ENCODE results near the gene AAK1. TPM values are rescaled to one million over a fixed set of nuclear protein-coding genes. Genes with fewer than 3 reads are reported as not detected.

AAK1 gene
- total and polyA plus RNA-seq, 10 of the 15 experiments (the other 5 are each of a cell fraction or from before 2014, with no cell fraction given), result 2.9 to 41.4 (median 17.5) TPM

DNA sequence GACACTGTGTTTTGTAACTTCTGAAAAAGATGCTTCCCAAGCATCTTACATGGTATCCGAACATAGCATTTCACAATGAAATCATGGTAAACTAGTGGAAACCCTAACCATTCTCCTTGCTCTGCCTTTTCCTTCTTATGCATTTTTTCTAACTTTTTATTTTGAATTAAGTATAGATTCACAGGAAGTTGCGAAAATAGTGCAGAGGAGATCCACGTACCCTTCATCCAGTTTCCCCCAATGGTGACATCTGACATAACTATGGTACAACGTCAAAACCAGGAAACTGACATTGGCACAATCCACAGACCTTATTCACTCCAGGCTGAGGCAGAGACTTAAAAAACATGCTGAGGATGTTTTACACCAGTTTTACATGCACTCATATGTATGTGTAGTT, 38.3 kb downstream of the AAK1 start:
- no peaks in the 10 kb centered on the region for H3K9me3 ChIP-seq (replicated peaks; ENCODE audit: control insufficient read depth, insufficient read depth, low read length)
- TF ChIP-seq ETV6 (conservative IDR thresholded peaks at IDR 0.05 in 1 of 2, IDR thresholded peaks at IDR 0.05 in 1 of 2; ENCODE audit: borderline replicate concordance in 1 of 2, low read depth in 1 of 2), result no peak
- TF ChIP-seq RFX5 (IDR thresholded peaks at IDR 0.05; ENCODE audit: low read depth, low read length), result no peak
- TF ChIP-seq JUND (IDR thresholded peaks at IDR 0.05; ENCODE audit: low read depth, low read length), result no peak
- TF ChIP-seq BMI1 (IDR thresholded peaks at IDR 0.05; ENCODE audit: borderline replicate concordance), result no peak
- TF ChIP-seq POU2F2 (IDR thresholded peaks at IDR 0.05; ENCODE audit: borderline replicate concordance, low read depth, low read length), result no peak
- no peak for TF ChIP-seq SP1 (IDR thresholded peaks at IDR 0.05; ENCODE audit: low read depth, low read length)
- TF ChIP-seq STAT3 (IDR thresholded peaks at IDR 0.05; ENCODE audit: low read depth, low read length), result no peak
- no peak for TF ChIP-seq EP300 (IDR thresholded peaks at IDR 0.05; ENCODE audit: borderline replicate concordance in 1 of 2, control insufficient read depth in 1 of 2, low read depth in 2 of 2, low read length in 2 of 2)
- no peak for TF ChIP-seq ZBED1 (IDR thresholded peaks at IDR 0.05; ENCODE audit: borderline replicate concordance)
- no peak for TF ChIP-seq PAX5 (IDR thresholded peaks at IDR 0.05; ENCODE audit: borderline replicate concordance, low read depth, low read length)
- no peak for TF ChIP-seq SMAD5 (IDR thresholded peaks at IDR 0.05; ENCODE audit: low read depth)
- TF ChIP-seq TCF3 (IDR thresholded peaks at IDR 0.05; ENCODE audit: borderline replicate concordance, insufficient read depth, low read depth, low read length), result no peak
- TF ChIP-seq, protein P1, sequence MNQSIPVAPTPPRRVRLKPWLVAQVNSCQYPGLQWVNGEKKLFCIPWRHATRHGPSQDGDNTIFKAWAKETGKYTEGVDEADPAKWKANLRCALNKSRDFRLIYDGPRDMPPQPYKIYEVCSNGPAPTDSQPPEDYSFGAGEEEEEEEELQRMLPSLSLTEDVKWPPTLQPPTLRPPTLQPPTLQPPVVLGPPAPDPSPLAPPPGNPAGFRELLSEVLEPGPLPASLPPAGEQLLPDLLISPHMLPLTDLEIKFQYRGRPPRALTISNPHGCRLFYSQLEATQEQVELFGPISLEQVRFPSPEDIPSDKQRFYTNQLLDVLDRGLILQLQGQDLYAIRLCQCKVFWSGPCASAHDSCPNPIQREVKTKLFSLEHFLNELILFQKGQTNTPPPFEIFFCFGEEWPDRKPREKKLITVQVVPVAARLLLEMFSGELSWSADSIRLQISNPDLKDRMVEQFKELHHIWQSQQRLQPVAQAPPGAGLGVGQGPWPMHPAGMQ (IDR thresholded peaks at IDR 0.05; ENCODE audit: borderline replicate concordance), result no peak
- ChIA-PET RAD21 (ENCODE audit: unreplicated experiment) (no interaction called here), SMC1A (ENCODE audit: uncharacterized antibody, unreplicated experiment) (interaction anchor here (2.2 kb wide), 1 partner anchor 39 kb away, joined by 4 read pairs; no protein-coding TSS in a partner anchor), POLR2A (no interaction called here), CTCF (no interaction called here)
- in situ Hi-C loops (cut with MboI), result no loop called here
- intact Hi-C loops (cut with micrococcal nuclease; ENCODE audit: unreplicated experiment), result no loop called here
- H2AFZ ChIP-seq (ENCODE audit: control insufficient read depth, low read depth, low read length), result no peak overlapping the region
- FAIRE-seq (no peak), ATAC-seq (no peak), DNase-seq (ENCODE audit: low read depth, low spot score) (no peak)
- peaks cover 4% of the 10 kb centered on the region for H3K79me2 ChIP-seq (ENCODE audit: control insufficient read depth, insufficient read depth, low read length)
- no peaks in the 10 kb centered on the region for H3K36me3 ChIP-seq (ENCODE audit: control insufficient read depth in 2 of 2, insufficient read depth in 2 of 2, low read length in 1 of 2)
- no peaks in the 10 kb centered on the region for H3K4me1 ChIP-seq (ENCODE audit: control insufficient read depth, insufficient read depth, low read length)
- WGBS (ENCODE audit: insufficient coverage, insufficient replicate concordance, low lambda C conversion rate, missing lambda C conversion rate), result 93% methylated on average over 4 of the region's 4 CpGs
- no peak overlapping the region for H3K27ac ChIP-seq (ENCODE audit: control insufficient read depth, insufficient read depth)
- no peaks in the 10 kb centered on the region for H3K27me3 ChIP-seq (replicated peaks in 1 of 2; ENCODE audit: control insufficient read depth in 2 of 2, insufficient read depth in 2 of 2, low read length in 1 of 2)
- no TSS peak for BruUV-seq (replicated peaks)
- no peak overlapping the region for H3K4me2 ChIP-seq (ENCODE audit: control insufficient read depth, insufficient read depth)
- H3K4me3 ChIP-seq, result no peak overlapping the region
- no peak overlapping the region for H3K9ac ChIP-seq (ENCODE audit: control insufficient read depth, insufficient read depth, low read length)
- no peaks in the 10 kb centered on the region for H4K20me1 ChIP-seq (ENCODE audit: control insufficient read depth, insufficient read depth)

Data from GM12878 (cell line).